HL-60/S4 treated with phorbol 12-myristate 13-acetate at 8.2 ng/mL for 4 days and 3 days (cell line): ENCODE results near the gene DLL4.
"Not testable (repeated sequence)": the region's sequence is repeated elsewhere in the genome, so short reads cannot be mapped to it uniquely, and the experiment has no call there.

Source experiments
- in situ Hi-C: fragments of 300-500 bp; cut with MboI; formaldehyde crosslinking; loops from 2 replicates; pipeline ENCODE4 v1.15.0; 2022; ENCODE audit warnings: low sequenced_read_pairs

DLL4 gene

DNA sequence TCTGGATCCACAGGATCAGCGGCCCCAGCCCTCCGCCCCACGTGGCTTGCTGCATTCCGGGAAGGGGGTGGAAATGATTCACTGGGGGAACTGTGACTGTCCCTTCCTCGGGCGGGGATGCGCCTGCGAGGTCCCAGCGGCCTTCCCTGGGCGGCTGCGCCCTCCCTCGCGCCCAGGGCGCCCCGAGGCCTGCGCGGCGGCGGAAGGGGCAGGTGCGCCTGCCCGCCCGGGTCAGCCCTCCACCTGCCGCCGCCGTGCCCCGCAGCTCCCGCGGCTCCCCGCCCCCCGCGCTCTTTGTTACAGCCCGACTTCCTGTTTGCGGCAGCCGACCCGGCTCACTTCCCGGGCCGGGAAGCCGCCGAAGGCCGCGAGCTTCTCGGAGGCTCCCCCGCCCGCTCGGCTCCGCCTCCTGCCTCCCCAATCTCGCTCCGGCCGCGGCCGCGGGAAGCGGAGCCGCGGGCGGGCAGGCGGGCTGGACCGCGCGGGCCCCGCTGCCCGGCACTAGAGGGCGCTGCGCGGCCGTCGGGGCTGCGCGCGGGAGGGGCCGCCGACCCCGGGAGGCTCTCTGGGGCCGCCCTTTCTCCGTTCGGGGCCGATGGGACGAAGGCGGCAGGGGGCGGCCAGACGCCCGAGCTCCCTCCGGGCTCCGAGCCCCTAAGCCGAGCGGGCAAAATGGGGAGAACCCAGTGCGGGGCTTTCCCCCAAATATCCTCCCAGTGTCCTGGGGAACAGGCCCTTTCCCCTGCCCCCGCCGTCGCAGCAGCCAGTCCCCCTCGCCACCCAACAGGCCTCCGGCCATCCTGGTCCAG, 12.6 kb downstream of the DLL4 start:
- in situ Hi-C loops: no loop called here

DNA sequence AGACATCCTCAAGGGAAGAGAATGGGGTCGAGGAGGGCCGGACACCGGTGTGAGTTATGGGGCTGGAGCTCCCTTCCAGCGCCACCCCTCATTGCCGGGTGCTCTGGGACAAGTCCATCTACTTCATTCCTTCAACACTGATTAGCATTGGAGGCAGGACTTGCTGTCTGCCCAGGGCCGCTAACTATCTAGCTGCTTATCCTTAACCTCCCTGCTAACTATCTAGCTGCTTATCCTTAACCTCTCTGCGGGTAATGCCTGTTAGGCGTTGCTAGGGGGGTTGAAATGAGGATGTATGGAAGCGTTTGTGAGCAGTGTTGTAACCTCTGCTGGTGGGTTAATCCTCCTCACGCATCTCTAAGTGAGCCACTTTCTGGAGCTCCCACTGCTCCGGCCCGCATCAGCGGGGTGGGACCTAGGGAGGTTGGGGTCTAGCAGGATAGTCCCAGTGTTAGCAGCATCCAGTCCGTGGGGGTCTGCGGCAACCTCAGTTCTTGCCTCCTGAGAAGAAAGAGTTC, 13.3 kb downstream of the DLL4 start:
- in situ Hi-C loops: no loop called here

DNA sequence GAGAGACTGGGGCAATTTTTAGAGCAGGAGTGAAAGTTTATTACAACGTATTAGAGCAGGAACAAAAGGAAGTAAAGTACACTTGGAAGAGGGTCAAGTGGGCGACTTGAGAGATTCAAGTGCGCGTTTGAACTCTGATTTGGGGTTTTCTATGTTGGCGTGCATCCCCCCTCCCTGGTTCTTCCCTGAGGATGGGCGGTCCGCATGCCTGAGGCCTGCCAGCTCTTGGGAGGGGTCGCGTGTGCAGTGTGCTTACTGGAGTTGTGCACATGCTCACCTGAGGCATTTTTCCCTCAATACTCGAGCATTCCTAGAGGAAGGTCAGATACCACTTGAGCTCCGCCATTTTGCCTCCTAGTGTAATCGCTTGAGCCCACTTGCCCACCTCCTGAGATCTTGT, 13.7 kb downstream of the DLL4 start:
- in situ Hi-C loops: no loop called here

DNA sequence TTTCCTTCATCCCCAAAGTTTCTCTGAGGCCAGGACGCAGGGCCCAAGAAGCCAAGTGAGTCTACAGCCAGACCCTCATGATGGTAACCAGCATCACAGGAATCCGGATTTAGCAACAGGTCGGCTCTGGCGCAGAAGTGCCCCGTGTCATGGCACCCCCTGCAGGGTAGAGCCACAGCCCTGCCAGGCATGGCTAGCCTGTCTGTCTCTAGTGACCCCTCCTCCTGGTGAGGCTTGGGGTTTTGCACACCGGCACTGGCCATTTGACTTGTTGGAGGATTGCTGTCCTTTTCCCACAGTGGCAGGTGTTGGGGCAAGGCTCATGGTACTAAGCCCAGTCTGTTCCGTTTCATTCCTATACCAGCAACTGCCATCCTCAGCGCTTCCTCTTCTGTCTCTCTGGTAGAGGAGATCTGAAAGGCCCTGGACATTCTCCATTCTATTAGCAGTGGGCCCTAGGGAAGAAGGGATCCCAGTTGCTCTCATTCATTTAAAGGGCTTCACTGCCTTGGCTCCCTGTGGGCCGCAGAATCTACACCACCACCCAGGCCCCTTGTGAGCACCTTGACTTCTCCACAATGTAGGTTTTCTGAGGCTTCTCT, 14.7 kb downstream of the DLL4 start:
- in situ Hi-C loops: no loop called here

DNA sequence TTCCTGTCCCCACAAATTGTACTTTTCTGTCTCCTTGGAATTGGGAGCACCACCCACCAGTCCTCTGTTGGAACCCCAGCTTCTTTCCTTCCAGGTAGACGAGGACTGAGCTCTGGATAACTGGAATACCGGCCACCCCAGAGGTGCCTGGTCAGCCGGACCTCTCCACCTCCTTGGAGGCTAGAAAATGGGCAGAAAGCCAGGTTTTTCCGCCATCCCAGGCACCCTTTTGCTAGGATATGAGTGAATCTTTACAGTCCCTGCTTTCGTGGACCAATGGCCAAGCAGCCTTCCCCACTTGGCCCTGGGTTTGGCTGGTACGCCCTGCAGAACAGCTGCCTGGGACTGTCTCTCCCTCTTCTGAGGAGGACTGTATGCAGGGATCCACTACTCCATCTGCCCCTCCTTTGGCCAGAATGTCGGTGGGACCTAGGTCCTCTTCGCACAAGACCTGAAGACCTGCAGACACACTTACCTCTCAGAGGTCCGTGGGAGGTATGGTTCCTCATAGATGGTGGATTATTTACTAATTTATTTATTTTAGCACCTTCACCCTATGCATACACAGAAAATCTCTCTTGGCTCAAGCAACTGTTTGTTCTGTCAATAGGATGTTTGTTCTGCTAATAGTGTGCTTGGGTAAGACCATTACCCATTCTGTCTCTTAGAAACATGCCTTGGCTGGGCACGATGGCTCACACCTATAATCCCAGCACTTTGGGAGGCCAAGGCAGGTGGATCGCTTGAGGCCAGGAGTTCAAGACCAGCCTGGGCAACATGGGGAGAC, 15.6 kb downstream of the DLL4 start:
- in situ Hi-C loops: no loop called here

DNA sequence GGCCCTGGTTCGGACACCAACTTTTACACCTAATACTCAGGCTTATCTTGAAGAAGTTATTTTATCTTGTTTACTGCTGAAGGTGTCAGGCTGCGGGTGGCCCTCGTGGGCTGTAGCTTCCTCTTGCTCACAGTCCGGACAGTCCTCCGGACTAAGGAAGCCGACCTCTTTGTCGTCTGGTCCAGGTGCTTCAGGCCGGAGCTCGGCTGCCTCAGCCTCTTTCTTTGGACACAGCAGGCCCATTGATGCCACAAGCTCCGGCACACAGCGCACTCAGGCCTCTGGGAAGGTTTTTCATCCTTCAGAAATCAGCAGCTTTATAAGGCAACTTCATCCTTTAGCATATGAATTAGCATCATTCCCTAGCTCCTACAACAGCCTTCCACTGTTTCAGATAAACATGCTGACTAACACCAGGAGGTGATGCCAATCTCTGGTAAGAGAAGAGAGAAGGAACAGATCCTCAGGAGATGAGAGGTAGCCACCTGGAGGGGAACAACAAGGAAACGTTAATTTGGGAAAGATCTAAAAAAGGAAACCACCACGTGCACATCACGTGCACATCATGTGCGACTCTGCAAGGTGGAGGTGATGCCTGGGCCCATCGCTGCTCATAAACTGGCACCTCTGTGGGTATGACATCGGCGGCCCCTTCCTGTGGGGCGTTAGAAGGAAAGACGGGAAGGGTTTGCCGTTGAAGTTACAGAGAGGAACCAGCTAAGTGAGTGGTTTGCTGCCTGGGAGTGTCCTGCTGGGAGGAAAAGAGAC, 19.8 kb downstream of the DLL4 start:
- in situ Hi-C loops: no loop called here

GRCh38 chr15:40949756-40950207, 20.6 kb downstream of the DLL4 start:
- in situ Hi-C loops: no loop called here

DNA sequence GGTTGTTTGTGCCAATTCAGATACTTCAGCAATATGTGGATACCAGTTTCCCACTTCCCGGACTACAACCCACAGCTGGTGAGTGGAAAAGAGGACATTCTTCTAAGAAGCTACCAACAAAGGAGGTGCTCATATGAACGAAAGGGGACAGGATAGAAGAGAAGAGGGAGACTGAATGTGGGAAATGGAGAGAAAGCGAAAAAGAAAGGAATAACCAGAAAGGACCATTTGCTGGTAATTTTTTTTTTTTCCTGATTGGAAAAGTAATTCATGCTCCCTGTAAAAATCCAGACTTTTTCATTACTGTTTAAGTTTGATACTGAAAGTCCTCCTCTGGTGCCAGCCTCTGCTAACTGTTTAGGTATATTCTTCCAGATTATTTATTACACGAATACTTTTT, 22.6 kb downstream of the DLL4 start:
- in situ Hi-C loops: no loop called here

- in situ Hi-C loops: no loop called here
Measured at GRCh38 chr15:40952301-40952900, 23.3 kb downstream of the DLL4 start.

DNA sequence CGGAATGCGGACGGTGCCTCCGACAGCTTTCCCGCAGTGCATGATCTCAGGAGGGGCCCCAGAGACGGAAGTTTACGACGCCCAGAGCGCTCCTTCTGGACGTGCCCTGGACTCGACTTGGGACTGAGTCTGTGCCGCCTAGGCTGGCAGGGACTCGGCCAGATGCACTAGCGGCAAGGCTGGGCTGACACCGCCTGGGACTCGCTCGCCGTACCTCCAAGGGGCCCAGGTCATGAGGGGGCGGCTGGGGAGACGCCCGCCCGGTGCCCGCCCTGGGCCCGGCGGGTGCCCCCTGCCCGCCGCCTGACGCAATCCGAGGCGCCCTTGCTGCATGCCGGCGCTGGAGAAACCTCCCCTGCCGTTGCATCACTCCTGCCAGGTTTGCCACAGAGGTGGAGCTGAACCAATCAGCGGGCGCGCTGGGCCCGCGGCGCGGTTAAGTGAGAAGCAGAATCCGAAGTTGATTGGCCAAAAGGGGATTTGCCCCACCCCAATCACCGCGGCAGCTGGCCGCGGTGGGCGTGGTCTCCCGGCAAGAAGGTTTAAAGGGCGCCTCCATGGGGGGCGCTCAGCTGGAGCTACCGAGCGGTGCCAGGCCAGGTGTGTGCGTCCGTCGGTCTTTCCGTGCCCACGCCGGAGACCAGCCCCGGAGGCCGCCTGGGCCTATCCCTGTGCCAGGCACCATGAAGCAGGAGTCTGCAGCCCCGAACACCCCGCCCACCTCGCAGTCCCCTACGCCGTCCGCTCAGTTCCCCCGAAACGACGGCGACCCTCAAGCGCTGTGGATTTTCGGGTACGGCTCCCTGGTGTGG, 24.0 kb downstream of the DLL4 start, which contains the start of gene CHAC1:
TSS of gene CHAC1 (plus strand) at position 571 of the 812 bp plus-strand sequence. CDS start at position 684, 113 bp downstream.
- in situ Hi-C loops: no loop called here

DNA sequence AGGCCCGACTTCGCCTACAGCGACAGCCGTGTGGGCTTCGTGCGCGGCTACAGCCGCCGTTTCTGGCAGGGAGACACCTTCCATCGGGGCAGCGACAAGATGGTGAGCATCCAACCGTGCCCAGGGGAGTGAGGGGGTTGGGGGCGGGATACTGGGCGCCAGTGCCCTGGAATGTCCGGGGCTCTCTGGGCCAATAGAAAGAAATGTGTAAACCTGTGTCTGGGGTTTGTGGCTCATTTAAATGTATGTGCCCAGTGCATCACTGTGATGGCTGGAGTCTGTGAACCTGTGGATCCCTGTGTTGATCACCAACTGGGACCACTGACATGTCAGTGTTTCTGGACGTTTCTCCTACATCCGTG, 24.6 kb downstream of the DLL4 start:
- in situ Hi-C loops: no loop called here

- in situ Hi-C loops: not testable (repeated sequence)
Measured at GRCh38 chr15:40954158-40954848, 25.2 kb downstream of the DLL4 start.

GRCh38 chr15:40955141-40955903, 26.2 kb downstream of the DLL4 start:
- in situ Hi-C loops: no loop called here

DNA sequence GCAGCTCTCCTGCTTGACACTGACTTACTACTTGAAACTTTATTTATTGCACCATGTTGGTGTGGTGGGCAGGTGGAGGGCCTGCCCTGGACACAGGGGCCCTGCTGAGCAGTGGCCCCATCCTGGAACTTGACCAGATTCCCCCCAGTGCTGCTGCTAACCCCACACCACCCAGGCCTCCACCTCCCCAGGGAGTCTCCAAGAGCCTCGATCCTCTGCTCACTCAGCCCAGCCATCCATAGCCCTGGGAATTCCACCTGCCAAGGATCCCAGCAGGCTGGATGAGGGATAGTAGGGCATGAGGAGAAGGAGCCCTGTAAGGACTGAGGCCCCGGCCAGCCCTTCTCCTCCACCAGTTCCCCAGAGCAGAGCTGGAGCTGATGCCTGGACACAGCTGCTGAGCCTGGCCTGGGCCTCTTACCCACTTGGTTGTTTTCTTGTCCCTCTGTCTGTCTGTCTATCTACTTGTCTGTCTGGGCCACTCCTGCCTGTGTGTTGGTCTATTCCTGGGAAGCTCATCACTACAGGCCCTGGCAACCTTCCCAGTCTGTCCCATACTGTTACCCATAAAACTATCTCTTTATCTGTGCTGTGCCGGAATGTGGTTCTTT, 26.9 kb downstream of the DLL4 start:
- in situ Hi-C loops: no loop called here

- in situ Hi-C loops: no loop called here
Measured at GRCh38 chr15:40956541-40956982, 27.4 kb downstream of the DLL4 start.

GRCh38 chr15:40957041-40957555, 28.0 kb downstream of the DLL4 start:
- in situ Hi-C loops: no loop called here

DNA sequence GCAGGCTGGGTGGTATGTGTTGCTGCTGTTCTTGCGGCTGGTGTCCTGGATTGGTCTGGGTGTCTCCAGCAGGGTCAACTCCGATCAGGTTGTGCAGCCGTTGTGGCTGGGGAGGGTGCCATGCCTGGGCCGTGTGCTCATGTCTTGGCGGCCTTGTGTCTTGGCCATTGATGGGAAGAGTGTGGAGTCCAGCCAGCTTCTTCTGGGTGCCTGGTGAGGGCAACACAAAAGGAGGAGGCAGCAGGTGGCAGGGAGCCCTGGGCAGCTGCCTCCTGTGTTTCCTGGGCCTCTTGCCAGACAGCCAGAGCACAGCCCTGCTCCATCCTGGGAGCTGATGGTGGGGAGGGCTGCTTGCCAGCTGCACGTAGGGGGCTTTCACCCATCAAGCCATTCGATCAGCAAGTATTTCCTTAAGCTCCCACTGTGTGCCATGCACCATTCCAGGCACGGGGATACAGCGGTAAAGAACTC, 28.5 kb downstream of the DLL4 start:
- in situ Hi-C loops: no loop called here
